ENCODE data around the gene ZC3H4. TPM values are rescaled to one million over a fixed set of nuclear protein-coding genes. Genes with fewer than 3 reads are reported as not detected.
A peak's percentile ranks its signal among the peaks of the same experiment; 100 is the strongest.

ZC3H4 gene
- total and polyA plus RNA-seq, 2 donors (not counting 3 experiments of a cell fraction or from before 2014, with no cell fraction given) = 6.2 to 63.9 TPM

DNA sequence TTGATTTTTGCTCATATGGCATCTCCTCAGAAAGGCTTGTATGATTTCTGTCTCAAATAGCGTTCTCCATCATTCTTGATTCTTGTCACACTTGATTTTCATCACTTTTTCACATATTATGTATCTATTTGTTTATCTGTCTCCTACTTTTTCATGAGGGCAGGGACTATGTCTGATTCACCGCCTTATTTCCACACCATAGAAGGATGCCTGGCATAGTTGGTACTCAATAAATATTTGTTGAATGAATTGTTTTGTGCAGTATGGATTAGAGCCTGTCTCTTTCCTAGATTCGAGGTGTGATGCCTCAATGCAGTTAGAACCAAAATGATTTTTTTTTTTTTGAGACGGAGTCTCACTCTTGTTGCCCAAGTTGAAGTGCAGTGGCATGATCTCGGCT is 29.2 kb upstream of the ZC3H4 start:
- dilution Hi-C loops (cut with MboI; ENCODE audit: extremely low pct_ligation_motif_present, low sequenced_read_pairs) (no loop called here), intact Hi-C loops (cut with micrococcal nuclease) (no loop called here)
- BruUV-seq (replicated peaks) = no TSS peak
- CTCF ChIA-PET = interaction anchor here (1.0 to 1.6 kb wide), 5 partner anchors 17 to 105 kb away, joined by 3 to 7 read pairs (median 4); no protein-coding TSS in a partner anchor
- Histone ChIP-seq H3K9me1 (replicated peaks; ENCODE audit: control insufficient read depth, extremely low read depth, insufficient read depth, low read length) (no peaks in the 10 kb centered on the region), H3K9ac (replicated peaks; ENCODE audit: extremely low read depth, insufficient read depth, low read length) (no peak overlapping the region), H3K4me3 (replicated peaks in 1 of 3; ENCODE audit: insufficient read depth in 1 of 3, low read depth in 1 of 3, low read length in 3 of 3) (no peak overlapping the region), H3K27ac (ENCODE audit: insufficient read depth, low read depth, low read length) (no peak overlapping the region), H2AFZ (ENCODE audit: low read depth, low read length) (no peak overlapping the region), H3K79me2 (ENCODE audit: control insufficient read depth, insufficient read depth, low read length) (peaks cover 82% of the 10 kb centered on the region), H3K36me3 (ENCODE audit: control insufficient read depth in 2 of 2, extremely low read depth in 1 of 2, insufficient read depth in 2 of 2, low read length in 2 of 2) (peaks cover 20 to 28% of the 10 kb centered on the region in 2 experiments), H4K20me1 (replicated peaks; ENCODE audit: control insufficient read depth, extremely low read depth, insufficient read depth, low read length) (peaks cover 5% of the 10 kb centered on the region), H3K27me3 (ENCODE audit: control insufficient read depth in 2 of 2, insufficient read depth in 2 of 2, low read length in 2 of 2) (no peaks in the 10 kb centered on the region), H3K4me2 (ENCODE audit: insufficient read depth, low read length) (no peak overlapping the region), H3K9me3 (replicated peaks; ENCODE audit: control insufficient read depth, insufficient read depth, low read length) (no peaks in the 10 kb centered on the region), H3K4me1 (ENCODE audit: control insufficient read depth, extremely low read depth, insufficient read depth, low read length) (no peaks in the 10 kb centered on the region)
- DNase-seq (ENCODE audit: low read depth, low spot score) (no peak), FAIRE-seq (peak; percentile 31)
- POLR2A ChIA-PET = no interaction called here
- TF ChIP-seq, protein P1, sequence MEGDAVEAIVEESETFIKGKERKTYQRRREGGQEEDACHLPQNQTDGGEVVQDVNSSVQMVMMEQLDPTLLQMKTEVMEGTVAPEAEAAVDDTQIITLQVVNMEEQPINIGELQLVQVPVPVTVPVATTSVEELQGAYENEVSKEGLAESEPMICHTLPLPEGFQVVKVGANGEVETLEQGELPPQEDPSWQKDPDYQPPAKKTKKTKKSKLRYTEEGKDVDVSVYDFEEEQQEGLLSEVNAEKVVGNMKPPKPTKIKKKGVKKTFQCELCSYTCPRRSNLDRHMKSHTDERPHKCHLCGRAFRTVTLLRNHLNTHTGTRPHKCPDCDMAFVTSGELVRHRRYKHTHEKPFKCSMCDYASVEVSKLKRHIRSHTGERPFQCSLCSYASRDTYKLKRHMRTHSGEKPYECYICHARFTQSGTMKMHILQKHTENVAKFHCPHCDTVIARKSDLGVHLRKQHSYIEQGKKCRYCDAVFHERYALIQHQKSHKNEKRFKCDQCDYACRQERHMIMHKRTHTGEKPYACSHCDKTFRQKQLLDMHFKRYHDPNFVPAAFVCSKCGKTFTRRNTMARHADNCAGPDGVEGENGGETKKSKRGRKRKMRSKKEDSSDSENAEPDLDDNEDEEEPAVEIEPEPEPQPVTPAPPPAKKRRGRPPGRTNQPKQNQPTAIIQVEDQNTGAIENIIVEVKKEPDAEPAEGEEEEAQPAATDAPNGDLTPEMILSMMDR (IDR thresholded peaks at IDR 0.05; ENCODE audit: extremely low read depth in 1 of 2, insufficient read depth in 1 of 2, low read depth in 1 of 2, low read length in 2 of 2) = no peak
- TF ChIP-seq JUN (IDR thresholded peaks at IDR 0.05; ENCODE audit: borderline replicate concordance, insufficient read depth, insufficient read length, low read depth) (no peak), EZH2 (IDR thresholded peaks at IDR 0.05; ENCODE audit: borderline replicate concordance, low read depth, low read length, severe bottlenecking) (no peak)

DNA sequence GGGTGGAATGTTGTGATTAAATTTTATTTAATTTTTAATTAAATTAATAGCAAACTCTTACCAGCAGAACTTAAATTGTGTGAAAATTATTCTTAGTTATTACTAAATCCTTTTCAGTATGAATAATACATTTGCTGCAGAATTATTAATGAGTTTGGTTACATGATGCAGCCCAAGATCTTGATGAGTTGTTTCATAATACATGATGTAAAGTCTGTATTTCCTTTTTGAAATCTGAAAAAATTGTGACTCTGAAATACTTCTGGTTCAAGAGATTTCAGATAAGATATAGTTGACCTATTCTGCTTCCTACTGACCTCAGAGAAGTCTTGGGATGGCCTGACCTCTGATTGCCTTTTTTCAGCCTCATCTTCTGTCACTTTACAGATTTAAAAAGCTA is 28.1 kb upstream of the ZC3H4 start:
- Histone ChIP-seq H3K4me1 (ENCODE audit: control insufficient read depth, extremely low read depth, insufficient read depth, low read length) (no peaks in the 10 kb centered on the region), H3K27ac (ENCODE audit: insufficient read depth, low read depth, low read length) (no peak overlapping the region), H3K79me2 (ENCODE audit: control insufficient read depth, insufficient read depth, low read length) (peaks cover 88% of the 10 kb centered on the region), H3K9me1 (replicated peaks; ENCODE audit: control insufficient read depth, extremely low read depth, insufficient read depth, low read length) (no peaks in the 10 kb centered on the region), H4K20me1 (replicated peaks; ENCODE audit: control insufficient read depth, extremely low read depth, insufficient read depth, low read length) (peaks cover 5% of the 10 kb centered on the region), H3K4me3 (replicated peaks in 1 of 3; ENCODE audit: insufficient read depth in 1 of 3, low read depth in 1 of 3, low read length in 3 of 3) (no peak overlapping the region), H3K9me3 (replicated peaks; ENCODE audit: control insufficient read depth, insufficient read depth, low read length) (no peaks in the 10 kb centered on the region), H2AFZ (ENCODE audit: low read depth, low read length) (no peak overlapping the region), H3K36me3 (ENCODE audit: control insufficient read depth in 2 of 2, extremely low read depth in 1 of 2, insufficient read depth in 2 of 2, low read length in 2 of 2) (peaks cover 20 to 25% of the 10 kb centered on the region in 2 experiments), H3K27me3 (ENCODE audit: control insufficient read depth in 2 of 2, insufficient read depth in 2 of 2, low read length in 2 of 2) (no peaks in the 10 kb centered on the region), H3K9ac (replicated peaks; ENCODE audit: extremely low read depth, insufficient read depth, low read length) (no peak overlapping the region), H3K4me2 (ENCODE audit: insufficient read depth, low read length) (no peak overlapping the region)
- dilution Hi-C loops (cut with MboI; ENCODE audit: extremely low pct_ligation_motif_present, low sequenced_read_pairs) (no loop called here), intact Hi-C loops (cut with micrococcal nuclease) (no loop called here)
- BruUV-seq (replicated peaks) = no TSS peak
- ChIA-PET CTCF (interaction anchor here (1.1 to 1.5 kb wide), 4 partner anchors 10 to 105 kb away, joined by 3 to 5 read pairs (median 4); partner anchors contain the start of gene SAE1), POLR2A (interaction anchor here (0.5 kb wide), 1 partner anchor 84 kb away, joined by 3 read pairs; no protein-coding TSS in a partner anchor)
- DNase-seq (ENCODE audit: low read depth, low spot score) (no peak), FAIRE-seq (no peak)
- no peak for TF ChIP-seq POLR2AphosphoS5 (IDR thresholded peaks at IDR 0.05; ENCODE audit: insufficient read depth, low read depth, low read length)
- TF ChIP-seq, protein P2, sequence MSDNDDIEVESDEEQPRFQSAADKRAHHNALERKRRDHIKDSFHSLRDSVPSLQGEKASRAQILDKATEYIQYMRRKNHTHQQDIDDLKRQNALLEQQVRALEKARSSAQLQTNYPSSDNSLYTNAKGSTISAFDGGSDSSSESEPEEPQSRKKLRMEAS (IDR thresholded peaks at IDR 0.05; ENCODE audit: insufficient read depth, insufficient read length) = no peak
- TF ChIP-seq EZH2 (IDR thresholded peaks at IDR 0.05; ENCODE audit: borderline replicate concordance, low read depth, low read length, severe bottlenecking) = no peak
- TF ChIP-seq JUN (IDR thresholded peaks at IDR 0.05; ENCODE audit: borderline replicate concordance, insufficient read depth, insufficient read length, low read depth) = no peak
- no peak for TF ChIP-seq MYC (IDR thresholded peaks at IDR 0.05; ENCODE audit: low read depth, low read length)
- TF ChIP-seq, protein P1 (IDR thresholded peaks at IDR 0.05; ENCODE audit: extremely low read depth in 1 of 2, insufficient read depth in 1 of 2, low read depth in 1 of 2, low read length in 2 of 2) = no peak
- no peak for TF ChIP-seq GATA2 (IDR thresholded peaks at IDR 0.05; ENCODE audit: insufficient read depth, insufficient read length, low read depth, low read length)
- TF ChIP-seq FOS (IDR thresholded peaks at IDR 0.05; ENCODE audit: borderline replicate concordance, insufficient read depth, low read length) = no peak
